ENCODE data around the gene PRAC2. TPM values are rescaled to one million over a fixed set of nuclear protein-coding genes. Genes with fewer than 3 reads are reported as not detected.

The PRAC2 gene
- total and polyA plus RNA-seq, 2 of the 13 experiments (the other 11 are each of a cell fraction or from before 2014, with no cell fraction given): not detected

GRCh38 chr17:48722201-48722907 is 631 bp upstream of the PRAC2 start, which contains the start of gene PRAC1:
Gene PRAC1 (minus strand): TSS chr17:48722518. CDS start chr17:48722392, 126 bp downstream.
- H3K27me3 ChIP-seq (ENCODE audit: control insufficient read depth in 1 of 2, insufficient read depth in 2 of 2, low read length in 2 of 2): peaks cover 19 to 73% of the 10 kb centered on the region in 2 experiments
- POLR2A ChIA-PET: no interaction called here
- CTCF ChIA-PET (ENCODE audit: low intra/inter-chr PET ratio, low total read pairs): interaction anchor here (1.4 to 3.8 kb wide), 2 partner anchors 68 to 157 kb away, joined by 4 to 37 read pairs; no protein-coding TSS in a partner anchor
- H3K27ac ChIP-seq (ENCODE audit: extremely low read length, insufficient read depth, low read length): no peak within 1 kb of the TSS
- H3K4me2 ChIP-seq (ENCODE audit: low read depth, low read length): no peak within 1 kb of the TSS
- H4K20me1 ChIP-seq (ENCODE audit: insufficient read depth, low read length): no peaks in the 10 kb centered on the region
- no peak within 1 kb of the TSS for H2AFZ ChIP-seq (ENCODE audit: low read length)
- no peaks in the 10 kb centered on the region for H3K36me3 ChIP-seq (replicated peaks in 1 of 2; ENCODE audit: control insufficient read depth in 1 of 2, insufficient read depth in 2 of 2, low read length in 2 of 2)
- H3K9me3 ChIP-seq (ENCODE audit: low read length): no peaks in the 10 kb centered on the region
- no peak within 1 kb of the TSS for H3K4me3 ChIP-seq (replicated peaks in 1 of 3; ENCODE audit: insufficient read depth in 1 of 3, low read depth in 2 of 3, low read length in 3 of 3)
- ATAC-seq (no peak), FAIRE-seq (no peak), DNase-seq (ENCODE audit: low spot score) (no peak)
- BruUV-seq (replicated peaks): no TSS peak
- WGBS (ENCODE audit: low lambda C conversion rate): 55% methylated on average over 18 of the region's 21 CpGs
- no peaks in the 10 kb centered on the region for H3K4me1 ChIP-seq (ENCODE audit: insufficient read depth, low read length)
- in situ Hi-C loops (cut with HindIII; ENCODE audit: extremely low pct_ligation_motif_present, low pct_unique_long_range_greater_than_20kb): no loop called here
- intact Hi-C loops (cut with micrococcal nuclease; ENCODE audit: unreplicated experiment): no loop called here
- TF ChIP-seq ZNF839 (CRISPR knock-in tag; IDR thresholded peaks at IDR 0.05; ENCODE audit: borderline replicate concordance): no peak
- peak; percentile 64; the same call in 1 of the 2 replicates for TF ChIP-seq ZNF263 (CRISPR knock-in tag; IDR thresholded peaks at IDR 0.05)
- TF ChIP-seq, protein P1, sequence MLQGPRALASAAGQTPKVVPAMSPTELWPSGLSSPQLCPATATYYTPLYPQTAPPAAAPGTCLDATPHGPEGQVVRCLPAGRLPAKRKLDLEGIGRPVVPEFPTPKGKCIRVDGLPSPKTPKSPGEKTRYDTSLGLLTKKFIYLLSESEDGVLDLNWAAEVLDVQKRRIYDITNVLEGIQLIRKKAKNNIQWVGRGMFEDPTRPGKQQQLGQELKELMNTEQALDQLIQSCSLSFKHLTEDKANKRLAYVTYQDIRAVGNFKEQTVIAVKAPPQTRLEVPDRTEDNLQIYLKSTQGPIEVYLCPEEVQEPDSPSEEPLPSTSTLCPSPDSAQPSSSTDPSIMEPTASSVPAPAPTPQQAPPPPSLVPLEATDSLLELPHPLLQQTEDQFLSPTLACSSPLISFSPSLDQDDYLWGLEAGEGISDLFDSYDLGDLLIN (CRISPR knock-in tag; IDR thresholded peaks at IDR 0.05; ENCODE audit: borderline replicate concordance): no peak
- H3K9ac ChIP-seq (ENCODE audit: insufficient read depth, low read depth, low read length): no peak within 1 kb of the TSS
- H3K79me2 ChIP-seq (ENCODE audit: insufficient read depth, low read length): no peaks in the 10 kb centered on the region

- no peaks in the 10 kb centered on the region for H3K4me1 ChIP-seq (ENCODE audit: insufficient read depth, low read length)
- DNase-seq (ENCODE audit: low spot score) (no peak), ATAC-seq (no peak), FAIRE-seq (no peak)
- H2AFZ ChIP-seq (ENCODE audit: low read length): no peak overlapping the region
- no peaks in the 10 kb centered on the region for H3K79me2 ChIP-seq (ENCODE audit: insufficient read depth, low read length)
- 67% methylated on average over 42 of the region's 42 CpGs for WGBS (ENCODE audit: low lambda C conversion rate)
- ChIA-PET CTCF (ENCODE audit: low intra/inter-chr PET ratio, low total read pairs) (interaction anchor here (0.7 to 3.8 kb wide), 4 partner anchors 67 to 161 kb away, joined by 4 to 47 read pairs (median 22); no protein-coding TSS in a partner anchor), POLR2A (interaction anchor here (1.6 kb wide), 1 partner anchor 67 kb away, joined by 5 read pairs; no protein-coding TSS in a partner anchor)
- H3K4me2 ChIP-seq (ENCODE audit: low read depth, low read length): no peak overlapping the region
- H3K9me3 ChIP-seq (ENCODE audit: low read length): no peaks in the 10 kb centered on the region
- H3K27ac ChIP-seq (ENCODE audit: extremely low read length, insufficient read depth, low read length): no peak overlapping the region
- in situ Hi-C loops (cut with HindIII; ENCODE audit: extremely low pct_ligation_motif_present, low pct_unique_long_range_greater_than_20kb): no loop called here
- H3K4me3 ChIP-seq (replicated peaks in 1 of 3; ENCODE audit: insufficient read depth in 1 of 3, low read depth in 2 of 3, low read length in 3 of 3): no peak overlapping the region
- no peaks in the 10 kb centered on the region for H4K20me1 ChIP-seq (ENCODE audit: insufficient read depth, low read length)
- BruUV-seq (replicated peaks): no TSS peak
- peaks cover 22 to 76% of the 10 kb centered on the region in 2 experiments for H3K27me3 ChIP-seq (ENCODE audit: control insufficient read depth in 1 of 2, insufficient read depth in 2 of 2, low read length in 2 of 2)
- no peak overlapping the region for H3K9ac ChIP-seq (ENCODE audit: insufficient read depth, low read depth, low read length)
- intact Hi-C loops (cut with micrococcal nuclease; ENCODE audit: unreplicated experiment): loop anchor here (1.0 to 2.0 kb wide), 2 partner anchors 68 to 155 kb away; no protein-coding TSS in a partner anchor
- no peaks in the 10 kb centered on the region for H3K36me3 ChIP-seq (replicated peaks in 1 of 2; ENCODE audit: control insufficient read depth in 1 of 2, insufficient read depth in 2 of 2, low read length in 2 of 2)
- TF ChIP-seq ZNF205 (CRISPR knock-in tag; IDR thresholded peaks at IDR 0.05) (no peak), ZBTB34 (CRISPR knock-in tag; IDR thresholded peaks at IDR 0.05) (no peak), ZNF10 (CRISPR knock-in tag; IDR thresholded peaks at IDR 0.05; ENCODE audit: borderline replicate concordance, low read depth) (no peak), ZNF652 (CRISPR knock-in tag; IDR thresholded peaks at IDR 0.05; ENCODE audit: borderline replicate concordance, low read depth) (no peak), ZNF670 (CRISPR knock-in tag; IDR thresholded peaks at IDR 0.05; ENCODE audit: borderline replicate concordance) (no peak), MTA3 (CRISPR knock-in tag; IDR thresholded peaks at IDR 0.05) (no peak), ZNF749 (CRISPR knock-in tag; IDR thresholded peaks at IDR 0.05; ENCODE audit: borderline replicate concordance) (no peak), ZNF230 (CRISPR knock-in tag; IDR thresholded peaks at IDR 0.05) (no peak)
- TF ChIP-seq, protein P2, sequence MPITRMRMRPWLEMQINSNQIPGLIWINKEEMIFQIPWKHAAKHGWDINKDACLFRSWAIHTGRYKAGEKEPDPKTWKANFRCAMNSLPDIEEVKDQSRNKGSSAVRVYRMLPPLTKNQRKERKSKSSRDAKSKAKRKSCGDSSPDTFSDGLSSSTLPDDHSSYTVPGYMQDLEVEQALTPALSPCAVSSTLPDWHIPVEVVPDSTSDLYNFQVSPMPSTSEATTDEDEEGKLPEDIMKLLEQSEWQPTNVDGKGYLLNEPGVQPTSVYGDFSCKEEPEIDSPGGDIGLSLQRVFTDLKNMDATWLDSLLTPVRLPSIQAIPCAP (CRISPR knock-in tag; IDR thresholded peaks at IDR 0.05; ENCODE audit: low read depth): no peak
Observed at GRCh38 chr17:48723423-48724250, 652 bp downstream of the PRAC2 start.

Data from HepG2 (cell line).